Activated CD4-positive, CD25-positive, alpha-beta regulatory T cell treated with anti-CD3 and anti-CD28 coated beads, Interleukin-2, amount 50 U/mL, for 16 hours (primary cell): ENCODE data around the gene MAN2B2.

ENCODE experiments used
- DNase-seq: peaks from one replicate; pipeline ENCODE4 v3.0.0-alpha.2; 2020; ENCODE audit warnings: low read depth, low spot score

The MAN2B2 gene

DNA sequence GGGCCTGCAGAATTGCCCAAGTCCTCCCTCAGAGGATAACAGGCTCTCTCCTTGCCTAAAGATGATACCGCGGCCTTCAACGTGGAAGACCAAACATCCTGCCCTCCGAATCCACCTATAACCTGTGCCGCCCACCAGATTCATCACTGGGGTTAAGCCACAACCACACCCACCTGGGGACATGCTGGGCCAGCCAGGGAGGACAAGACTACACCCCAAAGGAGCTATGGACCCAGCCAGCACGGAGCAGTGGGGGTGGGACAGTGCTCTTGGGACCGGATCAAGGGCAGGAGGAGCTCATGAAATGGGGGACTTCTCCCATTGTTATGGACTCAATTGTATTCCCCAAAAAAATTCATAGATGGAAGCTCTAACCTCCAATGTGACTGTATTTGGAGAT is 6.8 kb upstream of the MAN2B2 start:
- no peak for DNase-seq

DNA sequence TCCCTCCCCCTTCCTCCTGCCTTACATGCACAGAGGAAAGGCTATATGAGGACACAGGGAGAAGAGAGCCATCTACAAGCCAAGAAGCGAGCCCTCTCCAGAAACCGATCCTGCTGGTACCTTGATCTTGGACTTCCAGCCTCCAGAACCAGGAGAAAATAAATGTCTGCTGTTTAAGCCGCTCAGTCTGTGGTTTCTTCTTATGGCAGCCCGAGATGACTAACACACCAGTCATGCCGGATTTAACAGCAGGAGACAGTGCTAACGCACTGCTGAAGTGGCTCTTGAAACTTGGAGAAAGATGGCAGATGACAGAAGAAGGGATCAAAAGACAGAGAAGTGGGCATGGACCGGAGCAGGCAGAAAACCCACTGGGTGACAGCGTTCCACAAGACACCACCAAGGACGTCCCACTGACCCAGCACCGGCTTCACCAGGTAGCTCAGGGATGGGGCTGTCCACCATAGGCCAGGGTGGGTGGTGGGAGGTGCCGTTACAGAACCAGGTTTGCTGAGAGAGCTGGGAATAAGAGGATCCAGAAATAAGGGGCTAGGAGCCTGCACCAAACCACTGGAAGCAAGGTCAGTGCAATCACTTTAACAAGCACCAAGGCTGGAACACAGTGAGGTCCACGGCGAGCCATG is 6.2 kb upstream of the MAN2B2 start:
- no peak for DNase-seq

DNA sequence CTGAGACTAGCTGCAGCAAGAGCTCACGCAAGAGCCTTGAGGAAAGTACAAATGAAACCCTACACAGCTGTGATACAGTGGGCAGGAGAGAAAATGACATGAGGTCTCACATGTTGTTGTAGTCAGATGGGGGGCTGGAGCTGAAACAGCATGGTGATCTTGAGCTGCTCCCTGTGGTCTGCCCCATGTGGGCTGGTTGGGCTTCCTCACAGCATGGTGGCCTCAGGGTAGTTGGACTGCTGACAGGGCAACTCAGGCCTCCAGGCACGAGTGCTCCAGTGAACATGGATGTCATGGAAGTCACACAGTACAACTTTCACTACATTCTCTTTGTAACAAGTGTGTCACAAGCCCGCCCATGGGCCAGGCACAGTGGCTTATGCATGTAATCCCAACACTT is 3.4 kb upstream of the MAN2B2 start:
- DNase-seq: no peak

DNA sequence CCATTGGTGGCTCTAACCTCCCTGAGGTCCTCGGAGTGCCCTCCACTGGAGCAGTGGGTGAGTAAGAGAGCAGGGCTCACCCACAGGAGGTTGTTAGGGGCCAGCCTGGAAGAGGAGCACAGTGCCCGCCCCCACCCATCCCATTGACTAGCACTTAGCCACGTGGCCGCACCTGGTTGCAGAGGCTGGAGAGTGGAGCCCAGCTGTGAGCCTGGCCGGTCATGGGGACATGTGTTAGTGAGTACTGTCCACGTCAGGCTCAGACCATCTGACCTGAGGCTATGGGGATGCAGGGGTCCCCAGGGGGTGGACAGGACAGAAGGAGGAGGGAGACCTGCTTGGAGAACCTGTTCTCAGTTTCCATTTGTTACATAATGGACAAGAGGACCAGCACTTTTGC is 1.4 kb upstream of the MAN2B2 start:
- no peak for DNase-seq

DNA sequence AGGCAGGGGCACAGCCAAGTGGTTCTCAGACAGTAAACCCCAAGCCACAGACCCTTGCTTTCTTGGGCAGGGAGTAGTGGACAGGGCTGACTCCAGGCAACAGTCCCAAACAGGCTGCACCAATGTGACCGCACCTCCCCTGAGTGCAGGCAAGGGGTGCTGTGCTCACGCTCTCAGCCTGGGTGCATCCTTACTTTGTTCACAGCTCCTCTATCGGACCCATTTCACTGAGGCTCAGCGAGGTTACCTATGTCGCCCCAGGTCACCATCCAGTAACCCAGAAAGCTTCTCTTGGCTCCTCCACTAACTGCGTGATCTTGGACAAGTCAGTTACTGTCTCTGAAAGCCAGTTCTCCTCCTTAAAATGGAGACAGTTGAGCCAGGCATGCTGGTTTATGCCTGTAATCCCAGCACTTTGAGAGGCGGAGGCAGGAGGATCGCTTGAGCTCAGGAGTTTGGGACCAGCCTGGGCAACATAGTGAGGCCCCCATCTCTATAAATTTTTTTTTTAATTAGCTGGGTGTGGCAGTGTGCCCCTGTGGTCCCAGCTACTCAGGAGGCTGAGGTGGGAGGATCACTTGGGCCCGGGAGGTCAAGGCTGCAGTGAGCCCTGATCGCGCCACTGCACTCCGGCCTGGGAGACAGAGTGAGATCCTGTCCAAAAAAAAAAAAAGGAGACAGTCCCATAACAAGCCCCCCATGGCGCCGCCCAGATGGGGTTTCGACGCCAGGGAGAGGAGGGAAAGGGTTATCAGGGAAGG is 823 bp upstream of the MAN2B2 start:
- no peak for DNase-seq

DNA sequence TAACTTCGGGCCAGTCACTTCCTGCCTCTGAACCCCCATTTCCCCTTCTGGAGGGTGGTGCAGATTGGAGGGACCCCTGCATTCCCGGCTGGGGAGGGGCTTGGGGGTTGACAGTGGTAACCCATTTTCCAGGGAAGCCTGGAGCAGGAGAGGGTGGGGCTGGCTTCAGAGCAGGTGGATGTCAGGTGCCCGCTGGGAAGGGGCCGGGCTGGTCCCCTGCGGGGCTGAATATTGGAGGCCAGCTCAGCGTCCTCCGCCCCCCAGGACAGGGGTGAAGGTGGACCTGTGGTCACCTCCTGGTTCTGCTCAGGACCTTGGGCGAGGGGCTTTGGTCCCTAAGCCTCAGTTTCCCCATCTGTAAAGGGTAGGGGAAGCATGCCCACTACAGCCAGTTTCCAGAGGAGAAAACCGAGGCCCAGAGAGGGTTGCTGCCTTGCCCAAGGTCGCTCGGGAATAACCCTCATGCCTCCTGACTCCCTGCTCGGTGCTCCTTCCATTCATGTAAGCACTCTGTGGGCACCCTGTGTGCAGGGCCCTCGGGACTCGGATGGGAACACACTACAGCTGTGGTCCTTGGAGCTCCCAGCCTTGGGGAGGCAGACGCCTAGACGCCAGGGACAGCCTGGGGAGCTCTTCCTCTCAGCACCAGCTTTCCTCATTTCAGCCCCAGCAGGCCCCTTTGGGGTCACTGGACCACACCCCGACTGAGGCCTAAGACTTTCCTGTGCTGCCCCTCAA is 683 bp downstream of the MAN2B2 start:
- DNase-seq: no peak

DNA sequence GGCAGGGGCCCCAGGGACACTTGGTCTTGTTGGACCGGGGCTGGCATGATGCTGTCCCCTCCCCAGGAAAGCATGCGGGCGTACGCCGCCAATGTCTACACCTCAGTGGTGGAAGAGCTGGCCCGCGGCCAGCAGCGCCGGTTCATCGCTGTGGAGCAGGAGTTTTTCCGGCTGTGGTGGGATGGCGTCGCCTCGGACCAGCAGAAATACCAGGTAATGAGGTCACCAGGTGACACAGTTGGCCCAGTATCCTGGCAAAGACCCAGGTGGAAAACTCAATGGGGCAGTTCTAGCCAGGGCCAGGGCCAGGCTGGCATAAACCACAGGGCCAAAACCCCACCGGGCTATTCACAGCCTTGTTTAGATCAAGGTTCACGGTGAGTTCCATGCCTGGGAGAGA is 1.5 kb downstream of the MAN2B2 start:
- no peak for DNase-seq

DNA sequence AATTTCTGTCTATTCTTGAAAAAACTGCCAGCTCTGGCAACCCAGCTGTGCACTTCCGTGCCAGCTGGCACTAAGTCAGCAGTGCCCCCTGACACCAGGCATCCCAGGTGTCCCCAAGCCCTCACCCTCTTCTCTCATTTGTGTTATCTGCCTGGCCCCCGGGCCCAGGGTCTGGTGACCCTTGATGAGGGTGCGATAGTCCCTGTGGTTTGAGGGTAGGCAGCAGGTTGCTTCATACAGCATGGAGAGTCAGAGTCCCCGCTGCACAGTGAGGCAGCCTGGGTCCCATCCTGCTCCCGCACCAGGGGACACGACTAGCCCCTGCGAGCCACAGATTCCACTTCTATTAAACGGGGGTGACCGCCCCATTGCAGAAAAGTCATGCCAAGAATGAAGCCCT is 1.9 kb downstream of the MAN2B2 start:
- no peak for DNase-seq

DNA sequence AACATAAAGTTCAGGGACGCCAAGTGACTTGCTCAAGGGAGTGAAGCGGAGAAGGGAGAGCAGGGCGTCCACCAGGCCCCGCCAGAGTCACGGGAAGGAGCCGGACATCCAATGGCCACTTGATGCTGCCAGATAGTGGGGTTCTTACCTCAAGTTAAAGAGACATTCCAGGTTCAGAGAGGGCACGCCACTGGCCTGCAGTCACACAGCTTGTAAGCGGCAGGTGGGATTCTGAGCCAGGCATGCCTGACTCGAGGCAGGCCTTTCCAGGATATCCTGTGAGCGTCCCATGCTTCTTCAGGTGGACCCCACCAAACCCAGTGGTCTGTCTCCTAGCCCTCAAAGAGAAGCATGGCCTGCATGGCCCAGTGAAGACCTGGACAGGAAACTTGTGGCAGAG is 2.4 kb downstream of the MAN2B2 start:
- no peak for DNase-seq

DNA sequence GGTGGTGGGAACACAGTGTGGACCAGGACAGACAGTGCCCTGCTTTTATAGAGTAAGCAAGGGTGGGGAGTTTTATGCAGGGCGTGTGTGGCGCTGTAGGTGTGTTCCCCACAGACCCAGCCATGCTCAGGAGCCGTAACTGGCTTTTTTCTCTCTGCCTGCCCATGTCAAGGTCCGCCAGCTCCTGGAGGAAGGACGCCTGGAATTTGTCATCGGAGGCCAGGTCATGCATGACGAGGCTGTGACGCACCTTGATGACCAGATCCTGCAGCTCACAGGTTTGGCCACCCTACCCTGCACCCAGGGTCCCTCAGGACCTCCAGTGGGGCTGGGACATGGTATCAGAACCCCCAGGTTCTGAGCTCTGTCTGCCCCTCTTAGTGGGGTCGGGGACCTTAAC is 3.2 kb downstream of the MAN2B2 start:
- no peak for DNase-seq

DNA sequence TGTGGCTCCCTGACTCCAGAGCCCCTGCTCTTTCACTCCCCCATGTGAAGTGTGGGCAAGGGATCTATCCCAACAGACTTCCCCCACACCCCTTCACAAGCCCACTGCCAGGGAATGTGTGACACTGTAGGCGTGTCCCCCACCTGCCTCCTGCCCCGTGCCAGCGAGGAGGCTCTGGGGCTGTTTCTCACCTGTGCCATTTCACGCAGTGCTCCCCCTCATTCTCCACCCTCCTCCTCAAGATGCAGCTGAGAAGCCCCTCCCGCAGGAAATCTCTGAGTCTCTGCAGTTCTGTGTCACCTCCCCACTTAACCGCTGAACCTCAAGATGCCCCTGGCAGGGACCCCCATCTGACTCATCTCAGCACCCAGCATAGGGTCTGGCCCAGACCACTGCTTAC is 5.4 kb downstream of the MAN2B2 start:
- no peak for DNase-seq

DNA sequence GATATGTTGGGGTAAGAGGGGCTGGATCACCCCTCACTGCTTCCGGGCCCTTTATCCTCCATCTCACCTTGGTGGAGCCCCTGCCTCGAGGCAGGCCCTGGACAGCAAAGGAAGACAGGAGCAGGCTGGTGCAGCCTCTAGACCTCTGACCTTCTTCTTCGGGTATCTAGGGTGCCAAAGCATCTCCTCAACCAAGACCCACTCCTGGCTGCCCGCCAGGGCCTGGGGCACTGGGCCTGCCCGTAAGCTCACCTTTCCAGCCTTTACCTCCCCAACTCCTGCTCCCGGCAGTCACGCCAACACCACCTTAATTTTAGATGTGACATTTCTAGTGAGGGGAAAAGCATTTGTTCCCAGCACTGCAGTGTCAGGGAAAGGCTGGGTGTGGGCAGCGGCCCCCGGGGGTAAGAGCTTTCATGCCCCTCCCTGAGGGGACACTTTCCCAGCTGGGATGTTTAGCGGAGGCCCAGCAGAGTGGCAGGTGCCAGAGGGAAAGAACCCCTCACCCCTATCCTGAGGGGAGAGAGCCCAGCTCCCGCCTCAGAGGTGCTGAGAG is 6.7 kb downstream of the MAN2B2 start:
- no peak for DNase-seq

DNA sequence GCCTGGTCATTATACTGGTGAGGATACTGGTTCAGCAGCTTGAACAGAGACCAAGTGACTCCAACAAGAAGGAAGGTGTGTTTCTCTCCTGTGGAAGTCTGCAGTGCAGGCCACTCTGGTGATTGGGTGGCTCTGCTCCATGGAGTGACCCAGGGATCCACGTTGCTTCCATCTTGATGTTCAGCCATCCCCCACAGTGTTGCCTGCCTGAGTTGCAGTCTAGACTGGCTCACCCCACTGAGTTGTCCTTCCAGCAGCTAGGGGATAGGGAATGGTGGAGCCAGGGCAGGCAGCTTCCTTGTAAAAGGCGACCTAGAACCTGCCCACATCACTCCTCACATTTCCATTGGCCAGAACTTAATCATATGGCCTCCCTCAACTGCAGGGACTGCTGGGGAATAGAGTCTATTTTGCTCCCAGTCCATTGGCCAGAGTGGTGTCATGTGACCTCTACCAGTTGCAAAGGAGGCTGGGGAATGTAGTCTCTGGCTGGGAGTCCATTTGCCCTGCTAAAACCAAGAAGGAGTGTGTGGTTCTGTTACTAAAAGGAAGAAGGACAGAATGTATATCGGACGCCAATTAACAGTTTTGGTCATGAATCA is 8.0 kb downstream of the MAN2B2 start:
- DNase-seq: no peak

DNA sequence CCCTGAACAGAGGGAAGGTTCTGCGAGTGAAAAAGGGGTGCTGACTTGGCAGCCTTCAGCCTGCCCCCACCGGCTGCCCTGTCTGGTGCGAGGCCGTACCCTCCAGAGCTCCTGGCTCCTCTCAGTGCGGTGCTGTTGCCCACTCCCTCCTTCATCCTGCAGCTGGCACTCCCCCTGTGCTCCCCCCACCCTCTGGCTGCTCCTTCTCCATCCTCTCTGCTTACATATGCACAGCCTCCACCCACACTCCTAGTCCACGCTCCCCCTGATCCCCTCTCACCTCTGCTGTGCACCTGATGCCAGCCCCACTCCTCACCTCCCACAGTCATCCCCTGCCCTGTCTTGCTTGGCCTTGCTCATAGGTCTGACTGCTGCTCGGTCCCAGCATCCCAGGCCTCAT is 9.9 kb downstream of the MAN2B2 start:
- no peak for DNase-seq

DNA sequence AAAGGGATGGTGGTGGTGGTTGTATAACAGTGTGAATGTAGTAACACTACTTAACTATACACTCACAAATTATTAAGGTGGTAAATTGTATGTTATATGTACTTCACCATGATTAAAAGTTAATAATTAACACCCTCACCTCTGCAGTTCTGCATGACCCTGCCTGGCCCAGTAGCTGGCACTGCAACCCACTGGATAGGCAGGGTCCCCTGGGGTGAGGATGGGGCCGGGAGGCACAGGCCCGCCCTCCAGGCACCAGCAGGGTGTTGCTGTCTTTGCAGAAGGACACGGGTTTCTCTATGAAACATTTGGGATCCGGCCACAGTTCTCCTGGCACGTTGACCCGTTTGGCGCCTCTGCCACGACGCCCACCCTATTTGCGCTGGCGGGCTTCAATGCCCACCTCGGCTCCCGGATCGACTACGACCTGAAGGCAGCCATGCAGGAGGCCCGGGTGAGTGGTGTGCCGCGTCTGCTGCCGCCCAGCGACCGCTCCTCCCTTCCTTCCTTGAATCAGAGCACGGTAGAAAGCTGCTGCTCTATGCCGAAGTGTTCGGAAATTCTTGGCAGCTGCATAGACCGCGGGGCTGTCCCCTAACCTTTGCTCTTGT is 11.8 kb downstream of the MAN2B2 start:
- DNase-seq: no peak

DNA sequence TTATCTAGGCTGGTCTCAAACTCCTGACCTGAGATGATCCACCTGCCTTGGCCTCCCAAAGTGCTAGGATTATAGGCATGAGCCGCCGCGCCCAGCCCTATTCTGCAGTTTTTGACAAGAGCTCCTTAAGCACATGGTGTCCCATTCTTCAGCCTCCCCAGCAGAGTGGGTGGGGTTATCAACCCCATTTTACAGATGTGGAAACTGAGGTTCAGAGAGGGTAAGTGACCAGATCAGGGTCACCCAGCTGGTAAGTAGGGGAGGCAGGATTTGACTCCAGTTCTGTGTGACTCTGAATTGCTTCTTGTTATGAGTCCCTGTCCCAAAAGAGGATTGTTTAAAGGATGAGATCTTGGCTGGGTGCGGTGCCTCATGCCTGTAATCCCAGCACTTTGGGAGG is 14.5 kb downstream of the MAN2B2 start:
- no peak for DNase-seq

DNA sequence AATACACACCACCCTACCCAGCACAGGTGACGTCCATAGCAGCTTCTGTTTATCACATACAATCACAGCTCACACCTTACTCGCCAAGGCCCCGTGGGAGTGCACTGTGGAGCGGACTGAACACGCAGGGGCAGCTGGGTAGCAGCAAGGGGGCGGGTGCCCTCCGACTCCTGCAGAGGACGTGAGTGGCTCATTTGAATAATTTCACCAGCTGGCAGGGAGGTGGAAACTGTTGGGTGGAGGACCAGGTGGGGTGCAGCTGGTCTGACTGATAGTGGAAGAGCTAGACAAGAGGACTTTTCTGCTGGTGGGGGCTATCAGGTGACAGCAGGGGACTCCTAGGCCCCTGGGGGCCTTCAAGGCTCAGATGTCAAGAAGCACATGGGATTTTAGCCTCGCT is 16.3 kb downstream of the MAN2B2 start:
- no peak for DNase-seq

DNA sequence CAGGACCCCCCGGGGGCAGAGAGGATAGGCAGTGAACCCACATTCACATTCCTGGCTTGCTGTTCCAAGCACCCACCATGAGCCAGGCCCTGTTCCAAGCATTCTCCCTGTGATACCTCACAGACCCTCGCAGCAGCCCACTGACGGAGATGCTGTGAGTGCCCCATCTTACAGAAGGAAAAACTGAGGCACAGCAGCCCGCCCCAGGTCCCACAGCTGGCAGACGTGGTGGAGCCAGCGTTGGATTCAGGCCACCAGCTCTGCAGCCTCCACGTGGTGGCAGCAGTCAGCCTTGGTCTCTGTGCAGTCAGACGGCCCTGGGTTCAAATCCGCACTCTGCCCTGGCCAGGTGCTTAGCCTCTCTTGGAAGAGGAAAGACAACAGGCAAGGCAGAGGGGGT is 16.8 kb downstream of the MAN2B2 start:
- DNase-seq: no peak

DNA sequence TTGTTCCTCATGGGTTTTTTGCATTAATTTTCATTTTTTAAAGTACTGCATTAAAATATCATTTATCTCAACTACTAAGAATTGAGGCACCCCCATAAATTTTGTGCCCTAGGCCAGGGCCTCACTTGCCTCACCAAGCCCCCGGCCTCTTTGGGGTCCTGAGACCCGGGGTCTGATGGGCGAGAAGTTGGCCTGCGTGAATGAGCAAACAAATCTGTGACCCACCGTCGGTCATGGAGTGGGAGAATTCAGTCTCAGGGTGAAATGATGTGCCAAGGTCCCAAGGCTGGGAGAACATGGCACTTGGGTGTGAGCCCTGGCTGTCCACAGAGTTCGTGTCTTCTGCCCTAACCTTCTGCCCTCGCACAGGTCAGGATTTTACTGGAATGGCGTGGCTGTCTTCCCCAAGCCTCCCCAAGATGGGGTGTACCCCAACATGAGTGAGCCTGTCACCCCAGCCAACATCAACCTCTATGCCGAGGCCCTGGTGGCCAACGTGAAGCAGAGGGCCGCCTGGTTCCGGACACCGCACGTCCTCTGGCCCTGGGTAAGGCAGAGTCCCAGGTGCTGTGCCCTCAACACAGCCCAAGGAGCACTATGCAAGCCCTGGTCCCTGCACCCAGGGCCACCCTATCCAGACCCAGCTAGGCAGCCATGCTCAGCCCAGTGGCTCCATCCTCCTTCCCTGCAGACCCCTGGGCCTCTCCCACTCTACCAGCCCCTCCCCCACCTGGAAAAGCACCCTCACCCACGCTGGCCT is 18.0 kb downstream of the MAN2B2 start:
- no peak for DNase-seq

DNA sequence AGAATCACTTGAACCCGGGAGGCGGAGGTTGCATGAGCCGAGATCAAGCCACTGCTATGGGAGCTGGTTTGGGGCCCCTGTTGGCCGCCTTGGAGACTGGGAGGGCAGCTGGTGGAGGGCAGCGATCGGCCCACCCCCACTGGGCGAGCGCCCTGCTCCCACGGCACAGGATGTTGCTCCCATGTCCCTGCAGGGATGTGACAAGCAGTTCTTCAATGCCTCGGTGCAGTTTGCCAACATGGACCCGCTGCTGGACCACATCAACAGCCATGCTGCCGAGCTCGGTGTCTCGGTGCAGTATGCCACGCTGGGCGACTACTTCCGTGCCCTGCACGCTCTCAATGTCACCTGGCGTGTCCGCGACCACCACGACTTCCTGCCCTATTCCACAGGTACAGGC is 19.4 kb downstream of the MAN2B2 start:
- DNase-seq: no peak

DNA sequence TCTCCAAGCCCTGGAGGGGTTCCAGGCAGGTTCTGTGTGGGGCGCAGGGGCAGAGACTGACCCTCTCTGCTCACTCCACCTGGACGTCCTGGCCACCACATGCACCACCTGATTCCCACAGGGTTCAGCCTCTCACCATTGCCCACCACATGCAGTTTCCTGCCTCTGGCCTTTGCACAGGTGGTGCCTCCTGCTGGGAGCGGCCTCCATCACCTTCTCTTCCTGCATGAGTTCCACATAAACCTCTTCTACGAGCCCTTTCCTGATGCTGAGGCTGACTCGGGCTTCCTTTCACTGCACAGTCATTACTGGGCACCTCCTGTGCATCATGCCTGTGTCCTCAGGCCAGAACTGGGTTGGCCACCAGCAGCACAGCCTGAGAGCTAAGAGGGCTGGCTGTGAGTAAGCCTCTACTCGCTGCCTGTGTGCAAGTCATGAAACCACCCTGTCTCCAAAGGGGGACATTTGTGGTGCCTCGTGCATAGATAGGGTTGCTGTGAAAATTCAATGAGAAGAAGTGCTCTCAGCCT is 19.9 kb downstream of the MAN2B2 start:
- no peak for DNase-seq
